HCT116 (cell line): ENCODE measurements around the gene MYOZ2. TPM values are rescaled to one million over a fixed set of nuclear protein-coding genes. Genes with fewer than 3 reads are reported as not detected.

ENCODE experiments used
- ATAC-seq: fragments of 200-7000 bp; cut with Tn5 transposase; 2 replicates; pipeline ENCODE4 v1.9.1; 2020; ENCODE audit warnings: mild to moderate bottlenecking, moderate library complexity
- BruUV-seq: library from RNA; stranded (reverse); fragments of 400-500 nt; replicated peaks from 2 replicates; lab custom pipeline; 2021; lab: Mats Ljungman, UMichigan
- CTCF ChIA-PET: fragments of 300-600 bp; sonication (Branson Sonifier 250); formaldehyde crosslinking; loops from one replicate; lab custom pipeline; 2021; ENCODE audit warnings: antibody characterized with exemption; lab: Charles Lee
- POLR2A ChIA-PET: fragments of 300-600, 350-600 bp; sonication (Branson Sonifier 250); formaldehyde crosslinking; loops from one replicate; lab custom pipeline; 2021; ENCODE audit warnings: antibody characterized with exemption; lab: Charles Lee
- RAD21 ChIA-PET, 2 experiments: fragments of 300-600 bp; sonication (Branson Sonifier 250); formaldehyde crosslinking; loops; one replicate each; lab custom pipeline; 2023; ENCODE audit warnings: low total read pairs in 2 of 2; ENCODE audit not compliant: uncharacterized antibody in 2 of 2, unreplicated experiment in 2 of 2, low non-redundant PET in 1 of 2; lab: Charles Lee
- DNase-seq: peaks from one replicate; pipeline ENCODE4 v3.0.0-alpha.2; 2010; ENCODE audit warnings: low read depth, low spot score
- H2AFZ ChIP-seq: fragments of 200-600 bp; shearing (Covaris generic), sonication (generic); 2 replicates; pipeline ENCODE4 v1.6.1; 2017; ENCODE audit warnings: low read depth, mixed run types, mixed read lengths, antibody characterized with exemption, low read length; ENCODE audit not compliant: poor library complexity, severe bottlenecking
- H3K27ac ChIP-seq: 2 replicates; pipeline ENCODE4 v1.5.1; 2012; ENCODE audit warnings: low read depth, low read length
- H3K27me3 ChIP-seq: fragments of 200-600 bp; sonication (generic); 2 replicates; pipeline ENCODE4 v1.6.1; 2016; ENCODE audit warnings: mixed run types, low read length, mixed read lengths; ENCODE audit not compliant: insufficient read depth
- H3K36me3 ChIP-seq, 2 experiments: fragments of 200-500 bp in 1 of 2; fragments of 200-600 bp in 1 of 2; sonication (Bioruptor generic) in 1 of 2; sonication (generic) in 1 of 2; 2 replicates each; pipeline versions ENCODE4 v1.5.1 to v1.6.1; 2014 to 2016; ENCODE audit warnings: low read length in 2 of 2, inconsistent platforms in 1 of 2, mixed read lengths in 1 of 2, mixed run types in 1 of 2; ENCODE audit not compliant: insufficient read depth in 2 of 2, control insufficient read depth in 1 of 2
- H3K4me1 ChIP-seq, 2 experiments: fragments of 200-600 bp in 1 of 2; sonication (generic) in 1 of 2; 2 replicates each; pipeline versions ENCODE4 v1.5.1 to v1.6.1; 2012 to 2017; ENCODE audit warnings: low read length in 2 of 2, inconsistent platforms in 1 of 2, mild to moderate bottlenecking in 1 of 2, mixed read lengths in 1 of 2, mixed run types in 1 of 2, moderate library complexity in 1 of 2; ENCODE audit not compliant: insufficient read depth in 2 of 2, control insufficient read depth in 1 of 2
- H3K4me2 ChIP-seq: fragments of 200-600 bp; sonication (generic); 2 replicates; pipeline ENCODE4 v1.6.1; 2017; ENCODE audit warnings: mixed run types, low read length, mixed read lengths
- H3K4me3 ChIP-seq, 2 experiments: fragments of 200-600 bp in 1 of 2; sonication (generic) in 1 of 2; replicated peaks in 1 of 2; 2 replicates each; pipeline ENCODE4 v1.5.1; 2011 to 2016; ENCODE audit warnings: low read length in 2 of 2, control low read depth in 1 of 2, low read depth in 1 of 2, mild to moderate bottlenecking in 1 of 2, mixed read lengths in 1 of 2, mixed run types in 1 of 2
- H3K79me2 ChIP-seq: fragments of 200-600 bp; sonication (generic); 2 replicates; pipeline ENCODE4 v1.6.1; 2017; ENCODE audit warnings: mild to moderate bottlenecking, mixed run types, low read length, moderate library complexity, mixed read lengths; ENCODE audit not compliant: insufficient read depth
- H3K9ac ChIP-seq: fragments of 200-600 bp; sonication (generic); 2 replicates; pipeline ENCODE4 v1.6.1; 2016; ENCODE audit warnings: low read length, mixed read lengths
- H3K9me2 ChIP-seq: fragments of 200-600 bp; sonication (generic), shearing (Covaris generic); 2 replicates; pipeline ENCODE4 v1.6.1; 2017; ENCODE audit warnings: mixed run types, mild to moderate bottlenecking, moderate library complexity; ENCODE audit not compliant: insufficient read depth
- H3K9me3 ChIP-seq, 2 experiments: fragments of 200-500 bp in 1 of 2; fragments of 200-600 bp in 1 of 2; sonication (Bioruptor generic) in 1 of 2; sonication (generic) in 1 of 2; 2 replicates each; pipeline ENCODE4 v1.6.1; 2014 to 2017; ENCODE audit warnings: low read length in 2 of 2, mixed read lengths in 2 of 2, inconsistent platforms in 1 of 2, low read depth in 1 of 2, mild to moderate bottlenecking in 1 of 2, mixed run types in 1 of 2, moderate library complexity in 1 of 2; ENCODE audit not compliant: control insufficient read depth in 1 of 2, insufficient read depth in 1 of 2
- H4K20me1 ChIP-seq: fragments of 200-600 bp; sonication (generic), shearing (Covaris generic); 2 replicates; pipeline ENCODE4 v1.6.1; 2017; ENCODE audit warnings: mixed run types, mild to moderate bottlenecking, moderate library complexity; ENCODE audit not compliant: insufficient read depth
- EGR1 ChIP-seq: IDR thresholded peaks from 2 replicates; pipeline ENCODE4 v1.6.1; 2012; ENCODE audit warnings: low read depth
- EZH2phosphoT487 ChIP-seq: fragments of 200-600 bp; IDR thresholded peaks from 2 replicates; pipeline ENCODE4 v1.6.1; 2018; ENCODE audit warnings: antibody characterized with exemption, borderline replicate concordance
- POLR2A ChIP-seq: IDR thresholded peaks from 2 replicates; pipeline ENCODE4 v1.7.0; 2011; ENCODE audit warnings: borderline replicate concordance; ENCODE audit not compliant: insufficient read depth, insufficient read length; ENCODE audit errors: extremely low read depth
- POLR2AphosphoS5 ChIP-seq: IDR thresholded peaks from 2 replicates; pipeline ENCODE4 v1.6.1; 2011; ENCODE audit warnings: mild to moderate bottlenecking, low read depth, low read length, moderate library complexity
- RAD21 ChIP-seq: IDR thresholded peaks from 2 replicates; pipeline ENCODE4 v1.6.1; 2012; ENCODE audit warnings: low read depth, mild to moderate bottlenecking
- SIN3A ChIP-seq: IDR thresholded peaks from 2 replicates; pipeline ENCODE4 v1.6.1; 2012; ENCODE audit warnings: low read depth
- SRF ChIP-seq: IDR thresholded peaks from 2 replicates; pipeline ENCODE4 v1.6.1; 2012; ENCODE audit warnings: low read depth
- YY1 ChIP-seq: IDR thresholded peaks from 2 replicates; pipeline ENCODE4 v1.6.1; 2011; ENCODE audit warnings: low read length, low read depth, moderate library complexity, mild to moderate bottlenecking; ENCODE audit not compliant: insufficient replicate concordance; ENCODE audit errors: extremely low read depth
- ZFX ChIP-seq: fragments of 450-650 bp; IDR thresholded peaks from 2 replicates; pipeline ENCODE4 v1.6.1; 2017
- ZNF274 ChIP-seq: fragments of 200-500 bp; sonication (Bioruptor generic); IDR thresholded peaks from 2 replicates; pipeline ENCODE4 v1.6.1; 2014; ENCODE audit warnings: mild to moderate bottlenecking, low read depth, low read length, inconsistent platforms
- intact Hi-C: fragments of 100-400 bp; cut with micrococcal nuclease; formaldehyde crosslinking; loops from 2 replicates; pipeline ENCODE4 v1.10.0; 2022
- total RNA-seq: library from RNA; stranded (reverse); gene quantifications from one replicate; pipeline ENCODE4 v1.2.1, GENCODE V29; 2021; ENCODE audit not compliant: unreplicated experiment
- TF ChIP-seq, protein P1 (sequence below): IDR thresholded peaks from 2 replicates; pipeline ENCODE4 v1.6.1; 2011; ENCODE audit warnings: mild to moderate bottlenecking, low read length, moderate library complexity; ENCODE audit not compliant: insufficient replicate concordance; ENCODE audit errors: extremely low read depth
- TF ChIP-seq, protein P2 (sequence below), 3 experiments: fragments of 200-600 bp in 1 of 3; sonication (generic) in 1 of 3; IDR thresholded peaks in 2 of 3; conservative IDR thresholded peaks in 1 of 3; 2 replicates each; pipeline ENCODE4 v1.5.1; 2012 to 2017; ENCODE audit warnings: low read depth in 2 of 3, low read length in 2 of 3, antibody characterized with exemption in 1 of 3, borderline replicate concordance in 1 of 3, control low read depth in 1 of 3, mild to moderate bottlenecking in 1 of 3, mixed read lengths in 1 of 3, mixed run types in 1 of 3, moderate library complexity in 1 of 3; ENCODE audit not compliant: insufficient read depth in 1 of 3

The MYOZ2 gene
- total RNA-seq, 1 experiment from 2014 or later, result not detected

DNA sequence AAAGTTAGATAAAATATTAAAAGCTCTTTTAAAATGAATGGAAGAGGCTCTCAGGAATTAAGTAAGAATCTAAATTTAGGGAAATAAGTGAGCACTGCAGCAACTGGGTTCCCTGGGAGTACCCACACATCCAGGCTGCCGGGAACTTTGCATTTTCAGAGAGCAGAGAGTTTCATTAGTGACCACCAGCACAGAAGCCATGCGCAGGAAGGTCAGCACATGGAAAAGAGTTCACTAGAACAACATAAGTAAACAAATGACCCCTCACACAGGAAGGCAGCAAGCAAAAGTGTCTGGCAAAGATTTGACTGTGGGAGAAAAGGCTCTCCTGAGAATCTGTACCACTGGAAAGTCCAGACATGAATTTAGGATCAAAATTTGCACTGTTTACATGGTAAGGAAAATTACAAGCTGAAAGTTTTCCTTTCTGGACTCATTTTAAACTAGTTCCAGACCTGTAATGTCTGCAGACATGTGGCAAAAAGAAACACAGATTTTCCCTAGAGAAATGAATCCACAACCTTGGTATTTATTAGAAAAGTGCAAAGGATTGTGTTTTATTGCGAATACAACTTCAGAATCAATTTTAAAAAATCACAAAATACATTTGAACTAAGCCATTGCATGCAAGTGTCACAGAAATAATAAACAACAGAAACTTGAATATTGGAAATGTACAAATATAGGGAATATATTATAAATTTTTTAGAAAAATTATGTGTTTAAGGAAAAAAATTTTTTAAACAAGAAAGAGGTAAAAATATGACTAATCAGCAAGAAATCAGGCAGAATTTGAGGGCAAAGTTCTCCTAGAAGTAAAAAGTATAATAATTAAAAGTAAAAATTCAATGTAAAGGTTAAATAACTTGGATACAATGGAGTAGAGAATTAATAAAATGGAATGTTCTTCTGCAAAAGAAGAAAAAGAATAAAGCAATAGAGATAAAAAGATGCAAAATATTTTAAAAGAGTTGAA is 18.4 kb upstream of the MYOZ2 start (continued):
- TF ChIP-seq, protein P1, sequence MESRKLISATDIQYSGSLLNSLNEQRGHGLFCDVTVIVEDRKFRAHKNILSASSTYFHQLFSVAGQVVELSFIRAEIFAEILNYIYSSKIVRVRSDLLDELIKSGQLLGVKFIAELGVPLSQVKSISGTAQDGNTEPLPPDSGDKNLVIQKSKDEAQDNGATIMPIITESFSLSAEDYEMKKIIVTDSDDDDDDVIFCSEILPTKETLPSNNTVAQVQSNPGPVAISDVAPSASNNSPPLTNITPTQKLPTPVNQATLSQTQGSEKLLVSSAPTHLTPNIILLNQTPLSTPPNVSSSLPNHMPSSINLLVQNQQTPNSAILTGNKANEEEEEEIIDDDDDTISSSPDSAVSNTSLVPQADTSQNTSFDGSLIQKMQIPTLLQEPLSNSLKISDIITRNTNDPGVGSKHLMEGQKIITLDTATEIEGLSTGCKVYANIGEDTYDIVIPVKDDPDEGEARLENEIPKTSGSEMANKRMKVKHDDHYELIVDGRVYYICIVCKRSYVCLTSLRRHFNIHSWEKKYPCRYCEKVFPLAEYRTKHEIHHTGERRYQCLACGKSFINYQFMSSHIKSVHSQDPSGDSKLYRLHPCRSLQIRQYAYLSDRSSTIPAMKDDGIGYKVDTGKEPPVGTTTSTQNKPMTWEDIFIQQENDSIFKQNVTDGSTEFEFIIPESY, result no peak
- TF ChIP-seq, all 23 proteins: peak for 0

DNA sequence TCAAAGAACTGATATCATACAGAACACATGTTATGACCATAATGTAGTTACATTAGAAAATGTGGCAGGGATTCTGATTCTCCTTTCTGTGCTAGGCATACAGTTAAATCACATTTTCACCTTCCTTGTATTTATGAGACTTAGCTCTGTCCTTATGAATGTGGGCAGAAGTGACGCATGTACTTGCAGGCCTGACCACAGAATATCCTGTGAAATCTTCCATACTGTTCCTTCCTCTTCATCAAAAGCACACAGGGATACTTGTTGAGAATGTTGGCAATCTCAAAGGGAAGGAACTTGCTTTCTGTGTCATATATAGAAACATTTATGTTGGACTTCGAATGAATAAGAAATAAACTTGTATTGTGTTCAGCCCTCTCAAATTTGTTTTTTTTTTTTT is 17.2 kb upstream of the MYOZ2 start:
- Histone ChIP-seq H3K4me2 (no peak overlapping the region), H3K27ac (no peak overlapping the region), H3K27me3 (no peaks in the 10 kb centered on the region), H4K20me1 (no peaks in the 10 kb centered on the region), H3K9ac (no peak overlapping the region), H3K4me1 (peaks cover 0 to 3% of the 10 kb centered on the region in 2 experiments; a peak in 3 of 4 replicates), H3K9me3 (no peaks in the 10 kb centered on the region), H3K36me3 (no peaks in the 10 kb centered on the region), H3K9me2 (no peaks in the 10 kb centered on the region; the same call in 1 of the 2 replicates), H3K79me2 (no peaks in the 10 kb centered on the region), H2AFZ (peak overlapping the region; percentile 54), H3K4me3 (no peak overlapping the region)
- CTCF ChIA-PET, result no interaction called here
- no TSS peak for BruUV-seq
- intact Hi-C loops, result no loop called here
- POLR2A ChIA-PET, result interaction anchor here (1.4 kb wide), 1 partner anchor 94 kb away, joined by 6 read pairs; the partner anchor contains the start of gene USP53
- RAD21 ChIA-PET, result no interaction called here
- no peak for ATAC-seq
- no peak for DNase-seq
- TF ChIP-seq EGR1 (no peak), ZNF274 (no peak), RAD21 (no peak), POLR2AphosphoS5 (no peak), EZH2phosphoT487 (no peak), YY1 (no peak), SIN3A (no peak), ZFX (no peak), POLR2A (no peak), SRF (no peak)
- TF ChIP-seq, protein P1, result no peak
- TF ChIP-seq, protein P2, sequence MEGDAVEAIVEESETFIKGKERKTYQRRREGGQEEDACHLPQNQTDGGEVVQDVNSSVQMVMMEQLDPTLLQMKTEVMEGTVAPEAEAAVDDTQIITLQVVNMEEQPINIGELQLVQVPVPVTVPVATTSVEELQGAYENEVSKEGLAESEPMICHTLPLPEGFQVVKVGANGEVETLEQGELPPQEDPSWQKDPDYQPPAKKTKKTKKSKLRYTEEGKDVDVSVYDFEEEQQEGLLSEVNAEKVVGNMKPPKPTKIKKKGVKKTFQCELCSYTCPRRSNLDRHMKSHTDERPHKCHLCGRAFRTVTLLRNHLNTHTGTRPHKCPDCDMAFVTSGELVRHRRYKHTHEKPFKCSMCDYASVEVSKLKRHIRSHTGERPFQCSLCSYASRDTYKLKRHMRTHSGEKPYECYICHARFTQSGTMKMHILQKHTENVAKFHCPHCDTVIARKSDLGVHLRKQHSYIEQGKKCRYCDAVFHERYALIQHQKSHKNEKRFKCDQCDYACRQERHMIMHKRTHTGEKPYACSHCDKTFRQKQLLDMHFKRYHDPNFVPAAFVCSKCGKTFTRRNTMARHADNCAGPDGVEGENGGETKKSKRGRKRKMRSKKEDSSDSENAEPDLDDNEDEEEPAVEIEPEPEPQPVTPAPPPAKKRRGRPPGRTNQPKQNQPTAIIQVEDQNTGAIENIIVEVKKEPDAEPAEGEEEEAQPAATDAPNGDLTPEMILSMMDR (IDR thresholded peaks at IDR 0.05 in 2 of 3, conservative IDR thresholded peaks at IDR 0.05 in 1 of 3; ENCODE audit: borderline replicate concordance in 1 of 3, insufficient read depth in 1 of 3, low read depth in 2 of 3, low read length in 2 of 3), result no peak
